Ovary (tissue), 3 donors: ENCODE measurements around the gene SEC16A.

Experiments used
- CTCF ChIP-seq, 3 donors: fragments of 450-650 bp in 2 of 3; fragments of 200-600 bp in 1 of 3; IDR thresholded peaks; one replicate each; pipeline versions ENCODE4 v1.5.1 to v1.8.0; 2016 to 2022; ENCODE audit warnings: antibody characterized with exemption in 3 of 3, mild to moderate bottlenecking in 1 of 3
- EP300 ChIP-seq: sonication (generic); formaldehyde crosslinking; IDR thresholded peaks from one replicate; pipeline ENCODE4 v1.6.1; 2017; ENCODE audit warnings: antibody characterized with exemption
- POLR2A ChIP-seq: fragments of 450-650 bp; IDR thresholded peaks from one replicate; pipeline ENCODE4 v1.6.1; 2017; ENCODE audit warnings: antibody characterized with exemption, mild to moderate bottlenecking, moderate library complexity
- donor health status: DM: no; HTN: no; CAD: no.

GRCh38 chr9:136405481-136405880 is 77.4 kb downstream of the SEC16A start:
- TF ChIP-seq CTCF (IDR thresholded peaks at IDR 0.05) (no peak), POLR2A (no peak), EP300 (no peak)
